OCI-LY3 (cell line): ENCODE measurements around the gene DDX43.

Experiments used
- EZH2phosphoT487 ChIP-seq: fragments of 200-600 bp; shearing (Covaris generic); IDR thresholded peaks from 2 replicates; pipeline ENCODE4 v1.6.1; 2018; ENCODE audit warnings: antibody characterized with exemption, mixed run types, low read depth
- TF ChIP-seq, protein P1 (sequence below): fragments of 200-600, 300-600 bp; sonication (generic); IDR thresholded peaks from 2 replicates; pipeline ENCODE4 v1.5.1; 2014; ENCODE audit warnings: antibody characterized with exemption, low read length, low read depth

DNA sequence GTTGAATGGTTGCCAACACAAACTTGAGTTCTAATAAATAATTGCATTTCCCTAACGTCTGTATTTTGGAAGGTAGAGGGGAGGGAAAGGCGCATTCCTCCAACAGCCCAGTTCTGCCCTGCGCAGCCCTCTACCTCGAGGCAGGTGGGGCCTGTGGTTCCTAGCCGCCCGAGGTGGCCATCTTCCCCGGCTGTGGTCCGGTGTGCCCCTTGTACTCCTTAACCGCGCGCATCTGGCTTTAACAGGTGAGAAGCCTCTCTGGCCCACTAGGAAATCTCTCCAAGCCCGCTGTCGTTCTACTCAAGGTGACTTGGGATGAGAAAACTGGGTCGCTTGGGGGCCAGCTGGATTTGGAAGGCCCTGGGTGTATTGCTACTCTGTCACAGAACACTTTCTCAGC lies 30.5 kb upstream of the DDX43 start:
- TF ChIP-seq, protein P1, sequence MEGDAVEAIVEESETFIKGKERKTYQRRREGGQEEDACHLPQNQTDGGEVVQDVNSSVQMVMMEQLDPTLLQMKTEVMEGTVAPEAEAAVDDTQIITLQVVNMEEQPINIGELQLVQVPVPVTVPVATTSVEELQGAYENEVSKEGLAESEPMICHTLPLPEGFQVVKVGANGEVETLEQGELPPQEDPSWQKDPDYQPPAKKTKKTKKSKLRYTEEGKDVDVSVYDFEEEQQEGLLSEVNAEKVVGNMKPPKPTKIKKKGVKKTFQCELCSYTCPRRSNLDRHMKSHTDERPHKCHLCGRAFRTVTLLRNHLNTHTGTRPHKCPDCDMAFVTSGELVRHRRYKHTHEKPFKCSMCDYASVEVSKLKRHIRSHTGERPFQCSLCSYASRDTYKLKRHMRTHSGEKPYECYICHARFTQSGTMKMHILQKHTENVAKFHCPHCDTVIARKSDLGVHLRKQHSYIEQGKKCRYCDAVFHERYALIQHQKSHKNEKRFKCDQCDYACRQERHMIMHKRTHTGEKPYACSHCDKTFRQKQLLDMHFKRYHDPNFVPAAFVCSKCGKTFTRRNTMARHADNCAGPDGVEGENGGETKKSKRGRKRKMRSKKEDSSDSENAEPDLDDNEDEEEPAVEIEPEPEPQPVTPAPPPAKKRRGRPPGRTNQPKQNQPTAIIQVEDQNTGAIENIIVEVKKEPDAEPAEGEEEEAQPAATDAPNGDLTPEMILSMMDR = no peak
- no peak for TF ChIP-seq EZH2phosphoT487
